T-helper 22 cell (primary cell): ENCODE data around the gene POLH.
"Not testable (repeated sequence)": the region's sequence is repeated elsewhere in the genome, so short reads cannot be mapped to it uniquely, and the experiment has no call there.

Experiments
- DNase-seq: peaks from one replicate; pipeline ENCODE4 v3.0.0-alpha.2; 2020; ENCODE audit warnings: low read depth

Gene POLH

DNA sequence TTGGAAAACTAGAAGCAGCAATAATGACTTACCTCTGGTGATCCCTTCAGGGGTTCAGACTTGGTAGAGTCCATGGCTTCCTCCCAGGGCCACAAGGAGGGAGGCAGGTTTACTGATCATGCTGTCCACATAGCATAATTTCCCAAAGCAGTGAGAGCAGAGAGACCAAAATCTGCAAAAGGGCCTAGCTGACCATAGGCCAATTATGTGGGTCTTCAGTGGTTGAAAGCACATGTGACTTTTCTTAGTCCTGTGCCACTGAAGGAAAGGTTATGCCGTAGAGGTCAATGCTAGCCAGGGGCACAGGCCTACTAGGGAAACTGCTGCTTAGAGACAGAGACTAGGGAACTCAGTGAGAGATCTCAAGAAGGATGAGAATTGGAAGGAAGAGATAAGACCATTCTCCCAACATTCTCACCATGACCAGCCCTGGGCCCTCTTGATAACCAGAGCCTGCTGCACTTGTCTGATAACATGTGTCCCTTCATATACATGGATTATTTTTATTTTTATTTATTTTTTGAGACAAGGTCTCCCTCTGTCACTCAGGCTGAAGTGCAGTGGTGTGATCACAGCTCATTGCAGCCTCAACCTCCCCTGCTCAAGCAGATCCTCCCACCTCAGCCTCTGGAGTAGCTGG, 55.1 kb downstream of the POLH start:
- no peak for DNase-seq

DNA sequence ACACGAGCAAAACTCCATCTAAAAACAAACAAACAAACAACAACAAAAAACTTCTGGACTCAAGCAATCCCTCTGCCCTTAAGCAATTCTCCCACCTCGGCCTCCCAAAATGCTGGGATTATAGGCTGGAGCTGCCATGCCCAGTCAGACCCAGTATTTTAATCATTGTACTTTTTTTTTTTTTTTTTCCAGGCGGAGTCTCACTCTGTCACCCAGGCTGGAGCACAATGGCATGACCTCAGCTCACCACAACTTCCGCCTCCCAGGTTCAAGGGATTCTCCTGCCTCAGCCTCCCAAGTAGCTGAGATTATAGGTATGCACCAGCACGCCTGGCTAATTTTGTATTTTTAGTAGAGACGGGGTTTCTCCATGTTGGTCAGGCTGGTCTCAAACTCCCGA, 57.0 kb downstream of the POLH start:
- not testable (repeated sequence) for DNase-seq

DNA sequence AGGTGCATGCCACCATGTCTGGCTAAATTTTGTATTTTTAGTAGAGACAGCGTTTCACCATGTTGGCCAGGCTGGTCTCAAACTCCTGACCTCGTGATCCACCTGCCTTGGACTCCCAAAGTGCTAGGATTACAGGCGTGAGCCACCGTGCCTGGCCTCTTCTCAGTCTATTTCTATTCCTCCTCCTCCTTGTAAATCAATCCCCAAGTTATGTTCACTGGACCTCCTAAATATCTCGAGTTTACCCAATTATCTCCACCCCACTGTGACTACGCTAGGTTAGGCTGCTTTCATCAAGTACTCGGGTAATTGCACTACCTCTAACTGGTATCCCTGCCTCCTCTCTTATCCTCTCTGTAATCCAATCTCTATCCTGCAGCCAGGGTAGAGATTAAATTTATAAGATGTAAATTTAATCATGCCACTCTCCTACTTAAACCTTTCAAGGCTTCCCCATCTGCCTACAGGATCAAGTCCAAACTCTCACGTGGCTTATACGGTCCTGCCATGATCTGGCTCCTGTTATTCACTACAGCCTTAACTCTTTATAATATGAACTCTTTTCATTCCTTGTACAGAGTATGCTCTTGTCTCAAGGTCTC, 58.8 kb downstream of the POLH start:
- DNase-seq: no peak

DNA sequence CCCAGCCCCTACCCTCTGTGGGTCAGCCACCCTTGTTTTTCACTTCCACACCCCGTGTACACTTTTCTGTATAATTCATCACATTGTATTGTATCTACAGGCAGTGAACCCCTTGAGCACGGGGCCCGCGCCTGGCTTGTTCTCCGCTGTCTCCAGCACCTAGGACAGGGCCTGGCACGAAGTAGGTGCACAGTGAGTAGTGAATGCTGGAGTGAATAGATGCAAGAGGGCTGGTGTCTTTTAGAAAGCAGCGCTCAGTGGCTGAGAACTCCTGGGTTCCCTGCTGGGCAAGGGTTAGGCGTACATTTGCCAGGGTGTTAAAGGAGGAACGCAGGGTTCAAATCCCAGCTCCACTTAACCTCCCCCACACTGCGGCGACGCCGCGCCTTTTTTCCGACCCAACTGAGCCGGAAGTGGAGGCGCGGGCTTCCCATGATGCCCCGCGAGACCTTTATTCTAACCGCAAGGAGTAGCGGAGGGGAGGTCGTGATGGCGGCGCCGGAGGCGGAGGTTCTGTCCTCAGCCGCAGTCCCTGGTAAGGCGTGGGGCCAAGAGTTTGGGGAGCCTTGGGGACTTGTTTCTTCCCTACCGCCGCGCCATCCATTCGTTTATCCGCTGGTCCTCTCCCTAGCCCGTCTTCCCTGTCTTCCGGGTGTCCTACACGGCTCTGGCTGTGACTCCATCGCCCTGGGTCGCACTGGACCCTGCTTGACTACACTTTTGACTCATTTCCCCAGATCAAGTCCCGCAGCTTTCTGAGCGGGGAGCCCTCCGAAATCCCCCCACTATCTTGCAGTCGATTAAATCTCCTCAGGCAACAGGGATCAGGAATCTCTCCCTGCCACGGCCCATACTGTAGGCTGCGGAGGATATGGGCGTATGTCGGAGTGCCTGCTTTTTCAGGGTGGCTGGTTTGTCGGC, 59.7 kb downstream of the POLH start, which contains the start of gene MAD2L1BP:
Gene MAD2L1BP, plus strand, starts transcription at position 454 of the 921 bp plus-strand sequence. Its CDS starts 36 bp downstream, at position 490.
- peak; percentile 73 for DNase-seq

DNA sequence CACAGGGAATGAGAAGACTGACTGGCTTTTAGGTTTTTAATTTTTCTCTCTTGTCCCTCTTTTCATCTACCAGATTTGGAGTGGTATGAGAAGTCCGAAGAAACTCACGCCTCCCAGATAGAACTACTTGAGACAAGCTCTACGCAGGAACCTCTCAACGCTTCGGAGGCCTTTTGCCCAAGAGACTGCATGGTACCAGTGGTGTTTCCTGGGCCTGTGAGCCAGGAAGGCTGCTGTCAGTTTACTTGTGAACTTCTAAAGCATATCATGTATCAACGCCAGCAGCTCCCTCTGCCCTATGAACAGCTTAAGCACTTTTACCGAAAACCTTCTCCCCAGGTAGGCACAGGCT, 60.3 kb downstream of the POLH start:
- no peak for DNase-seq

DNA sequence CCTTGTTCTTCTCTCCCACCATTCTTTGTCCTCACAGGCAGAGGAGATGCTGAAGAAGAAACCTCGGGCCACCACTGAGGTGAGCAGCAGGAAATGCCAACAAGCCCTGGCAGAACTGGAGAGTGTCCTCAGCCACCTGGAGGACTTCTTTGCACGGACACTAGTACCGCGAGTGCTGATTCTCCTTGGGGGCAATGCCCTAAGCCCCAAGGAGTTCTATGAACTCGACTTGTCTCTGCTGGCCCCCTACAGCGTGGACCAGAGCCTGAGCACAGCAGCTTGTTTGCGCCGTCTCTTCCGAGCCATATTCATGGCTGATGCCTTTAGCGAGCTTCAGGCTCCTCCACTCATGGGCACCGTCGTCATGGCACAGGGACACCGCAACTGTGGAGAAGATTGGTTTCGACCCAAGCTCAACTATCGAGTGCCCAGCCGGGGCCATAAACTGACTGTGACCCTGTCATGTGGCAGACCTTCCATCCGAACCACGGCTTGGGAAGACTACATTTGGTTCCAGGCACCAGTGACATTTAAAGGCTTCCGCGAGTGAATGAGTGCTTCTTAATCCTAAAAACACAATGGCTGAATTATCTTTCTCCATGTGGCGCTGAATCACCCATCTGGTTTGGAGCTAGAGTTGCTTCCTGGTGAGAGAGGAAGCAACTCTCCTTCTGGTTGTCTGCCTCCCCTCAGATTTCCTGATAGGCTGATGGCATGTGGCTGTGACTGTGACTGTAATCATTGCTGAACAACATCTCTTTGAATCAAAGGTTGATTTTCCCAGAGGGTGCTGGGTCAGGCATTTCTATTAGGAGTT, 64.2 kb downstream of the POLH start:
- DNase-seq: no peak

DNA sequence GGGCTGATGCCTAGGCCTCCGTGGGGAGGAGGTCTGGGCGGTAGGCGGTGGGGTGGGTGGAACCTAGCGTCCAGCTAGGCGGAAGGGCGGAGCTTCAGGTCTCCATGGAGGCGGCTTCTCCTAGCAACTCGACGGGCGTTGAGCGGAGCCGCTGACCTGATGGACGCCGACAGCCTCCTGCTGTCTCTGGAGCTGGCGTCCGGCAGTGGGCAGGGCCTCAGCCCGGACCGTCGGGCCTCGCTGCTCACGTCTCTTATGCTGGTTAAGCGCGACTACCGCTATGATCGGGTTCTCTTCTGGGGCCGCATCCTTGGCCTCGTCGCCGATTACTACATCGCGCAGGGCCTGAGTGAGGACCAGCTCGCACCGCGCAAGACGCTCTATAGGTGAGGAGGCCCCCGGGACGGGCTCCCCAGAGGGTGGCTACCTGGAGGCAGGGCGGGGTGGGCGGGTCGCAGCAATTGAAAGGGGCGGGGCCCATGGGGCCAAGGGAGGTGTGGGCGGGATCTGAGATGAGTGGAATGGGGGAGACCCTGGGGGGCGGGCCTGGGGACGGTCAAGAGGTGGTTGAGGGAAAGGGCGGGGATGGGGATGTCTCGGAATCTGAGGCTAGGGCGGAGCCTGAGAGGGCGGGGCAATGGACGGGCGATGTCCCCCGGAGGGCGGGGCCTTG, 69.1 kb downstream of the POLH start, which contains the start of gene RSPH9:
Gene RSPH9, plus strand, starts transcription at position 97 of the 673 bp plus-strand sequence. Its CDS starts 63 bp downstream, at position 160.
- peak; percentile 68 for DNase-seq

DNA sequence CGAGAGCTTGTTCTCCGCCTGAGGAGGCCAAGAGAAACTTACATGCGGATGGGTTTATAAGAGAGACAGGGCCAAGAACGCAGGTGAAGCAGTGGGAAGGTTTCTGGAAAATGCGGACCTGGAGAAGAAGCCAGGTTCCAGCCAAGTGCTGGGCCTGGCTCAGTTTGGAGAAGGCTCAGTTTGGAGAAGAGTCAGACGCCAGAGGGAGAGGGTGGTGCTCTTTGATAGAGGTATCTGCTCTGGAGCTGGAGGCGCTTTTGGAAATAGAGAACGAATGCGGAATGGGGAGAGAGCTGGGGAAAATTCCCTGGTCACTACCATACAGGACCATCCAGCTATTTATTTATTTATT, 69.6 kb downstream of the POLH start:
- no peak for DNase-seq

DNA sequence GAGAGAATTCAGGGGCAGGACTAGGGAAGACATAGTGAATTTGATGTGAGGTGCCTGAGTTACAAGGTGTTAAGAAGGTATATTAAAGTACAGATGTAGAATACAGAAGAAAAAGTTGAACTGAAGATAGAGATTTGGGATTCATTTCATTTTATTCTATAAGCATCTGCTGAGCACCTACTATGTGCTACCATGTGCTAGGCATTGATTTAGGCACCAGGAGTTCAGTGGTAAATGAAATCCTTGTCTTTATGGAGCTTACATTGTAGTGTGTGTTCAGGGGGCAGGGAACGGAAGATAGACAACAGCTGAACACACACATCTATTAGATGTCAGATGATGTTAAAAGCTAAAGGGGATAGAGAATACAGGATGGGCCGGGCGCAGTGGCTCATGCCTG, 71.6 kb downstream of the POLH start:
- DNase-seq: no peak

DNA sequence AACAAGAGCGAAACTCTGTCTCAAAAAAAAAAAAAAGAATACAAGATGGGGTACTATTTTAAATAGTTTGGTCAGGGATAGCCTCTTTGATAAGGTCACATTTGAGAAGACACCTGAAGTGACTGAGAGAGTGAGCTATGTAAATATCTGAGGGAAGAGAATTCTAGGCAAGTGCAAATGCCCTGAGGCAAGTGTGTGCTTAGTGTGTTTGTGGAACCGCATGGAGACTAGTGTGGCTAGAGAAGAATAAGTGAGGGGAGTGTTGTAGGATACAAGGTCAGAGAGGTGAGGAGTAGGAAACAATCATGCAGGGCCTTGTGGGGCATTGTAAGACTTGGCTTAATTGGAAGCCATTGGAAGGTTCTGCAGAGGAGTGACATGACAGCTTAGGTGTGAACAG, 72.3 kb downstream of the POLH start:
- no peak for DNase-seq

DNA sequence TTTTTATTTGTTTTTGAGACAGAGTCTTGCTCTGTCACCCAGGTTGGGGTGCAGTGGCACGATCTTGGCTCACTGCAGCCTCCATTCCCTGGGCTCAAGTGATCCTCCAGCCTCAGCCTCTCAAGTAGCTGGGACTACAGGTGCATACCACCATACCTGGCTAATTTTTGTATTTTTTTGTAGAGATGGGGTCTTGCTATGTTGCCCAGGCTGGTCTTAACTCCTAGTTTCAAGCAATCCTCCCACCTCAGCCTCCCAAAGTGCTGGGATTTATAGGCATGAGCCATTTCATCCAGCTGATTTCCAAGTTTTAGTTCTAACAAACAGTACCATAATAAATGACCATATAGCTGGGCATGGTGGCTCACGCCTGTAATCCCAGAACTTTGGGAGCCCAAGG, 76.8 kb downstream of the POLH start:
- not testable (repeated sequence) for DNase-seq

DNA sequence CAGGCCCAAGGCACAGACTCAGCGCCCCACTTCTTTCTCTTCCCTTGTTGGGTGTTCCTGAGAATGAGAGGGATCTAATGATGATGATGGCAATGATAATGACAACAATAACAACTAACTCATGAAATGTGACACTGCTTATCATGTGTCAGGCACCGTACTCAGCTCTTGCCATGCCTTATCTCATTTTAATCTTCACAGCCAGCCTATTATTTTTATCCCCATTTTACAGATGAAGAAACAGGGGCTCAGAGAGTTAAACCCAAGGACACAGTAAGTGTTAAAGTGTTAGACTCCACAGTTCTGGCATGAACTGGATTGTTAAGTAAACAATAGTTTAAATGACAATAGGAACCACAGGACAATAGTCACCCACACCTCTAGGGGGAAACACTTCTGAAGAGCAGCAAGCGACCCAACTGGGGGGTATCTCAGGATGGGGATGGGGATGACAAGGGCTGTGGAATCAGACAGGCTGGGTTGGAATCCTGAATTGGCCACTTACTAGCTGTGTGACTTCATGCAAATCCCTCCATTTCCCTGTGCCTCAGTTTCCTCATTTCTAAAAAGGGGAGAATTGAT, 81.3 kb downstream of the POLH start:
- DNase-seq: no peak

DNA sequence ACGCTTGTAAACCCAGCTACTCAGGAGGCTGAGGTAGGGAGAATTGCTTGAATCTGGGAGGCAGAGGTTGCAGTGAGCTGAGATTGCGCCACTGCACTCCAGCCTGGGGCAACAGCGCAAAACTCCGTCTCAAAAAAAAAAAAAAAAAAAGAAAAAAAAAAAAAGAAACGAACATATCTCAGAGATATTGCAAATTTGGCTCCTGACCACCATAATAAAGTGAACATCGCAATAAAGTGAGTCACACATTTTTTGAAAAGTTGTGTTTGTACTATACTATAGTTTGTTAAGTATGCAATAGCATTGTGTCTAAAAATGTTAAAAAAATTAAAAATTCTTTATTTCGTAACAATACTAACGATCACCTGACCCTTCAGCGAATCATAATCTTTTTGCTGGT, 82.2 kb downstream of the POLH start:
- no peak for DNase-seq

DNA sequence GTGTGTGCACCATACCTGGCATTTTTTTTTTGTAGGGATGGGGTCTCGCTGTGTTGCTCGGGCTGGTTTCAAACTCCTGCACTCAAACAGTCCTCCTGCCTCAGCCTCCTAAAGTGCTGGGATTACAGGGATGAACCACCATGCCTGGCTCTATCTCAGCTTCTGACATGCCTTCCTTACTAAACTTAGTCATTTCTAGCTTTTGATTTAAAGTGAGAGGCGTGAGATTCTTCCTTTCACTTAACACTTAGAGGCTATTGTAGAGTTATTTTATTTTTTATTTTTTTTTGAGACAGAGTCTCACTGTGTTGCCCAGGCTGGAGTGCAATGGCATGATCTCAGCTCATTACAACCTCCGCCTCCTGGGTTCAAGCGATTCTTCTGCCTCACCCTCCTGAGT, 87.0 kb downstream of the POLH start:
- DNase-seq: not testable (repeated sequence)
